Stimulated activated CD4-positive, alpha-beta T cell treated with anti-CD3 and anti-CD28 coated beads, Interleukin-1b, Interleukin-23, amount 100 ng/mL, for 1 hour (primary cell): Measurements from ENCODE around the gene VPS51.
A peak's percentile ranks its signal among the peaks of the same experiment; 100 is the strongest.
"Not testable (repeated sequence)": the region's sequence is repeated elsewhere in the genome, so short reads cannot be mapped to it uniquely, and the experiment has no call there.

Experiments used
- DNase-seq, 2 donors: peaks; one replicate each; pipeline ENCODE4 v3.0.0-alpha.2; 2020; ENCODE audit warnings: low read depth in 2 of 2

VPS51 gene

DNA sequence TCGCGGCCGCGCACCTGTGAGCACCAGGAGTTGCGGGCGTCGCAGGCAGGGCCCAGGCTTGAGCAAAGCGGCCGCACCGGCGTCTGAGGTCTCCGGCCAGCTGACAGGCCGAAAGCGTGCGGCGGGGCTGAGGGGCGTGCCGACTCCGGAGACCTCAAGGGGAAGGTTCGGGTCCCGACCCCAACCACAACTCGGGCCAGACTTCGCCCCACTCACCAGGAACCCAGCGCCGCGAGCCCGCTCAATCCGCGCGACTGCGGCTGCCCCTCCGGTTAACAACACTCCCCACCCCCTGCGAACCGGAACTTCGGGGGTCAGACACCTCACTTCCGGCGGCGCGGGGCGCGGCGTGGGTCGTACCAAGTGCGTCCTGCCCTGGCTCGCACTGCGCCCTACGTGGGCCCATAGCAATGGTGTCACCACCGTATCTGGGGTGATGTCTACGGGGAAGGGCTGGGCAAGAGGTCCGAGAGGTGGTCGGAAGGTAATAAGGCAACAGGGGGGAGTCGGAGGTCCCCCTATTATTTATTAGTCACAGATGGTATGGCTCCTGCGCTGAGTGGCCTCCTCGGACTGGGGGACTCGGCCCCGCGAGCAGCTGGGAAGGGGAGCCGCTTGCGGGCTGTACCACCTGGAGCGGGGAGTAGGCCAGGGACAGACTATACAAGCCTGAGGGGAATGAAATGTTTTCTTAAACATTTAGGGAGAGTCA, 38.4 kb downstream of the VPS51 start, which contains the start of gene SYVN1:
Gene SYVN1 (minus strand): TSS at position 280 of the 712 bp plus-strand sequence. CDS start 918 bp downstream, outside the sequence.
- DNase-seq: peak; percentile 73 to 86

DNA sequence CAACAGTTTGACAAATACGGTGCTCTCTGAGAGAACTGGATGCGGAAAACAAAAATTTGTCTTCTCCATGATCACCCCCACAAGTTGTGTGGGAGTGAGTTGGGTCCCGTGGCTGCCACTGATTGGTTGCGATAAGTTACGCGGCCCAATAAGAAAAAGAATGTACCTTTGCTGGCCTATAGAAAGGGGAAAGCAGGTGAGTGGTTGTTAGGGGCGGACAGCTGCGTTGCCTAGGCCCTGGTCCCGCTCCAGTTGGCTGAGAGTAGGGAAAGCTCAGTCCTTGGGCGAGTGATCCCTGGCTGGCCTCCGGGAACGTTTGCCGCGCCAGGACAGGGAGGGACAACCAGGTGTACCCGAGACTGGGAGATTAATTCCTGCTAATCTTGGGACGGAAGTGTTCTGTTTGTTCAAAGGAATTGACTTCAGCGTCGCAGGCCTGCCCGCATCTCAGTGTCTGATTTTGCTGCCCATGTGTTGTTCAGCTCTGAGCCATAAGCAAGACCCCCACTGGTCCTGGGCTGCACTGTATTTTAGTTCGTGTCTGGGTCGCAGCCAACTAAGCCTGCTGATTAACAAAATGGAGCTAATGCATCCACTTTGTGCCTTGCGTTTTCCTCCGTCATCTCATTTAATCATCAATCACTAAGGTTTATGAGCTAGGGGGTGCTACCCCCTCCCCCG, 39.1 kb downstream of the VPS51 start:
- peak; percentile 46 to 60 for DNase-seq

DNA sequence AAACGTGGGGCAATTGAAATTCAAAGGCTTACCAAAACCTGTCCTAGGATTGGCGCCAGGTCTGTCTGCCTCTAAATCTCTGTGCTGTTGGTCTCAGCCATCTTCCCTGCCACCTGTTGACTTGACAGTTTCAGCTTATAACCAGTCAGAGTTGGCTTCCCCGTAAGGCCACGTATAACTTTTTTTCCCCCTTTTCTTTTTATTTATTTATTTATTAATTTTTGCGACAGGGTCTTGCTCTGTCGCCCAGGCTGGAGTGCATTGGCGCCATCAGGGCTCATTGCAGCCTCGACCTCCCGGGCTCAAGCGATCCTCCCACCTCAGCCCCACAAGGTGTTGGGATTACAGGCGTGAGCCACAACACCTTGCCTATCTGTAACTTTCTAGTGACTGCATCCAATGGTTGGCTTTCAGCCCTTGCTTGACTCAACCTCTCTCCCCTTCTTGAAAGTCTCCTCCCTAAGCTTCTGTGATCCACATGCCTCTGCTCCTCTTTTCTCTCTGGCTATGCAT, 39.7 kb downstream of the VPS51 start:
- DNase-seq: no peak

DNA sequence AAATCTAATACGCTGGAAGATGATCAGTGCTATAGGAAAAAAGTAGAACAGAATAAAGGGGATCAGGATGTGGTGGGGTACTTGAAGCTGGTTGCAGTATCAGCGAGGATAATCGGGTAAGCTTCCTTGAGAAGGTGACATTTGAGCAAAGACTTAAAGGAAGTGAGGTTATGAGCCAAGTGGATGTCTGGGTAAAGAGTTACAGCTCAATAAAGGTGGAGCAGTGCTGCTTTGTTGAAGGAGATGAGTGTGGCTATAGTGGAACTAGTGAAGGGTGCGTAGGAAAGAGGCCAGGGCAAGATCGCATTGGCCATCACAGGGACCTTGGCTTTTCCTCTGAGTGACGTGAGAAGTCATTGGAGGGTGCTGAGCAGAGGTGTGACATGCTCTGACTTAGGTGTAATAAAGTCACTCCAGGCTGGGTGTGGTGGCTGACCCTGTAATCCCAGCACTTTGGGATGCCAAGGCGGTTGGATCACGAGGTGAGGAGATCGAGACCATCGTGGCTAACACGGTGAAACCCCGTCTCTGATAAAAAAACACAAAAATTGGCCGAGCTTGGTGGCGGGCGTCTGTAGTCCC, 40.6 kb downstream of the VPS51 start:
- no peak for DNase-seq

DNA sequence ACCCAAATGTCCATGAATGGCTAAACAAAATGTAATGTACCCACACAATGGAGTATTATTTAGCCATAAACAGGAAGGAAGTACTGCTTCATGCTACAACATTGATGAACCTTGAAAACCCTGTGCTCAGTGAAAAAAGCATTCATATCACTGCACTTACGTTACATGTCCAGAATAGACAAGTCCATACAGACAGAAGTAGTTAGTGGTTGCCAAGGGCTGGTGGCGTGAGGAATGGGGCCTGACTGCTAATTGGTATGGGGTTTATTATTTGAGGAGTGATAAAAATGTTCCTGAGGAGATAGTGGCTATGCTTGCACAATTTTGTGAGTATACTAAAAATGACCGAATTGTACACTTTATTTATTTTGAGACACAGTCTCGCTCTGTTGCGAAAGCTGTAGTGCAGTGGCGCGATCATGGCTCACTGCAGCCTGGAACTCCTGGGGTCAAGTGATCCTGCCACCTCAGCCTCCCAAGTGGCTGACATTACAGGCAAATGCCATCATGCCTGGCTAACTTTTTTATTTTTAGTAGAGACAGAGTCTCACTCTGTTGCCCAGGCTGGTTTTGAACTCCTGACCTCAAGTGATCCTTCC, 46.0 kb downstream of the VPS51 start:
- DNase-seq: no peak

DNA sequence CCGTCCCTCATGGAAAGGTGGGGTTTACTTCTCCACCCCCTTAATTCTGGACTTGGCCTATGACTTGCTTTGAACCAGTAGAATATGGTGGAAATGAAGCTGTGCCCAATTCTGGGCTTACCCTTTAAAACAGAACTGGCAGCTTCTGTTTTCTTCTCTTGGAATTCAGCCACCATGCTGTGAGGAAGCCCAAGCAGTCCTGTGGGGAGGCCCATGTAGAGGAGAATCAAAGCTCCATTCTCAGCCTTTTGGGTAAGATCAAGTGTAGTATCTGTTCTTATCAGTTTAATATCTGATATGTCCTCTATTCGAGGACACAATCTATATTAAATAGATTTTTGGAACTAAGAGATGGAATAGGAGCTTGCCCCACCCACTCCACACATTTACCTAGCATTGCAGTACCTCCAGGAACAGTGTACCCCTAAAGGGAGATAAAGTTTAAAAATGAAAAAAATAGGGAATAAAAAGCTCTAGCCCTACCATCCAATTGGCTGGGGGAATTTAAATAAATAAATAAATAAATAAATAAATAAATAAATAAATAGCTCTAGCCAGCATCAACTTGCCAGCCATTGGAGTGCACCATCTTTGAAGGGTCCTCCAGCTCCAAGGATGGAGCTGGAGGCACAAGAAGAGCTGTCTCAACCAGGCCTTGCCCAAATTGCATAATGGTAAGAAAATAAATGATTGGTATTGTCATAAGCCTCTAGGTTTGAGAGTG, 51.5 kb downstream of the VPS51 start:
- DNase-seq: no peak

DNA sequence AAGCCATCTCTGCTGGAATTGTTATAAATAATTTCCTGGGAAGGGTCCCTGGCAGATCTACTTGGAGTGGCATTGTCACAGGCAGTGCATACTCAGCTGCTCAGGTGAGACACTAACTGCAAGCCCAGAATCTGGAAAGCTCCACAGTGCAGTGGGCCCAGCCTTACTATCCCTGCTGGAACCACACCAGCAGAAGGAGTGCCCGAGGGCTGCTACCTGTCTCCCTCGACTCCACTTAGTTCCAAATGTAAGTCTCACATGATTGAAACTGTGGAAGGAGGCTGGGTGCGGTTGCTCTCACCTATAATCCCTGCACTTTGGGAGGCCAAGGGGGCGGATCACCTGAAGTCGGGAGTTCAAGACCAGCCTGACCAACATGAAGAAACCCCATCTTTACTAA, 52.6 kb downstream of the VPS51 start:
- no peak for DNase-seq

DNA sequence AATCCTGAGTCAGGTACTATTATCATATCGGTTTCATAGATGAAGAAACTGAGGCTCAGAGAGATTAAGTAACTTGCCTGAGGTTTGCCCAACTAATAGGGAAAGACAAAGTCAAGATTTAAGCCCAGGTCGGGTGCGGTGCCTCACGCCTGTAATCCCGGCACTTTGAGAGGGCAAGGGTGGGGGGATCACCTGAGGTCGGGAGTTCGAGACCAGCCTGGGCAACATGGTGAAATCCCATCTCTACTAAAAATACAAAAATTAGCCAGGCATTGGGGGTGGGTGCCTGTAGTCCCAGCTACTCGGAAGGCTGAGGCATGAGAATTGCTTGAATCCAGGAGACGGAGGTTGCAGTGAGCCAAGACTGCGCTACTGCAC, 54.1 kb downstream of the VPS51 start:
- not testable (repeated sequence) for DNase-seq

DNA sequence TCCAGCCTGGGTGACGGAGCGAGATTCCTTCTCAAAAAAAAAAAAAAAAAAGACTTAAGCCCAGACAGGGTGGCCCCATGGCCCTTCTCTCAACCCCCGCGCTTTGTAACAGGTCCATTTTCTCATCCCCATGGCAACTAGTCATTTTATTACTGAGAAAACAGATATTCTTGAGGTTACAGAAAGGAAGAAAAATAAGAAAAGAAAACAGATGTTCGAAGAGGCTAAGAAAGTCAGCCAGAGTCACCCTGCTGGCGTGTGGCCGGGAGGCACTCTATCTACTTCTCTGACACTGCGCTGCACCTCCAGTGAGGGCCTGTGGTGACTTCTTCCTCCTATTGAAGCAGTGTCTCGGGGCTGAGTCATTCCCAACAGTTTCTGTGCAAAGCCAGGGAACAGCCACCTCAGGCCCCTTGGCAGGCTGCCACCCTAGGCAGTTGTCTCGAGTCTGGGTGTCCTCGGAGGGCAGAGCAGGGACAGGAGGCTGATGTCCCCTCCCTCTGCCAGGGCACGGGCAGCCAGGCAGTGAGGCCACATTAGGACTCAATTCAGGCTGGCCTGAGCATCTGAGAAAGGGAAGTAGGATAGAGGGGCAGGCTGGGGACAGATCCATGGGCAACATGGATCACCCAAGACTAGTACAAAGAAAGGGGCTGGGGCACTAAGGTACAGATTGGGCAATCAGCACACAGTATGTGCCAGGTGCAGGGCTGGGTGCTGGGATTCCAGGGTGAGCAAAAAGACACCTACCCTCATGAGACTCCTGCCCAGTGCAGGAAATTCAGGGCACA, 54.7 kb downstream of the VPS51 start:
- no peak for DNase-seq

DNA sequence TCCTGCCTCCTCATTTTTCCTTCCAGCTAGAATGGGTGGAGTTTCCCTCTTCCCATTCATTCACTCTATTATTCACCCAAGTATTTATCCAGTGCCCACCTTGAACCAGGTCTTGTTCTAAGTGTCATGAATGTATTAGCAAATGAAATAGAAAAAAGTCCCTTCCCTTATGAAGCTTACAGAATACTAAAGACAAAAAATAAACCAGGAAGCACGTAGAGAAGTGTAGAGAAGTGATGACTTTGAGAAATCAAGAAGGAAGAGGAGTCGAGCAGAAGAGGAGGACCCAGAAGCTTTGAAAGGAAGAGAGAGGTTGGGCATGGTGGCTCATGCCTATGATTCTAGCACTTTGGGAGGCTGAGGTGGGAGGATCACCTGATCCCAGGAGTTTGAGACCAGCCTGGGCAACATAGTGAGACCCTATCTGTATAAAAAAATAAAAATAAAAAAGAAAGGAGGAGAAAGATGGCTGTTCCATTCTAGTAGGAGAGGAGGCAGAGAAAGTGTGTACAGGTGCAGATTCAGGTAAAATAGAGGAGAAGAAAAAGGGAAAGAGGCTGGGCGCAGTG, 55.4 kb downstream of the VPS51 start:
- DNase-seq: no peak

DNA sequence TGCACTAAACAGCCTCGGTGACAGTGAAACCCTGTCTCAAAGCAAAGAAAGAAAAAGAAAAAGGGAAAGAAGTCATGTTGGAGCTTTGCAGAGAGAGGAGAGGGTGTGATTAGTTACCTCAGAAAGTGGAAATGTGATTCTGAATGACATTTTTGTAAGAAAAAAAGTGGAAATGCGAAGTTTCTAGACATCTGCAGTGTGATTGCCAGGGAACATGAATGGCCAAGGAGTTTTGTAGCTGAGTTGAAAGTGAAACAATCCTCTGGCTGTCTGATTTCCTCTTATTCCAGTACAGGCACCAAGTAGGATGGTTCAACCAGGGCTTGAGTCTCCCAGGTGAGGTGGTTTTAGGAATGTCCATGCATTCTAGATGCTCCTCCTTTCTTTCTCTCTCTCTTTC, 56.1 kb downstream of the VPS51 start:
- no peak for DNase-seq

DNA sequence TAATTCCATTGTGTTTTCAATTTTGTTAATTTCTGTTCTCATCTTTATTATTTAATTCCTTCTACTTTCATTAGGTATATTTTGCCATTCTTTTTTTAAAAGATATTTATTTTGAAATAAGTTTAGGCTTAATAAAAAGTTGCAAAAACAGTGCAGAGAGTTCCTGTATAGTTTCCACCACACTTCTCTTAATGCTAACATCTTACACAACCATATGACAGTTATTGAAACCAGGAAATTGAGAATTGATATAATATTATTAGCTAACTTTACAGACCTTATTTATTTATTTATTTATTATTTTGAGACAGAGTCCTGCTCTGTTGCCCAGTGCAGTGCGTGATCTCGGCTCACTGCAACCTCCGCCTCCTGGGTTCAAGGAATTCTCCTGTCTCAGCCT, 60.2 kb downstream of the VPS51 start:
- DNase-seq: no peak

DNA sequence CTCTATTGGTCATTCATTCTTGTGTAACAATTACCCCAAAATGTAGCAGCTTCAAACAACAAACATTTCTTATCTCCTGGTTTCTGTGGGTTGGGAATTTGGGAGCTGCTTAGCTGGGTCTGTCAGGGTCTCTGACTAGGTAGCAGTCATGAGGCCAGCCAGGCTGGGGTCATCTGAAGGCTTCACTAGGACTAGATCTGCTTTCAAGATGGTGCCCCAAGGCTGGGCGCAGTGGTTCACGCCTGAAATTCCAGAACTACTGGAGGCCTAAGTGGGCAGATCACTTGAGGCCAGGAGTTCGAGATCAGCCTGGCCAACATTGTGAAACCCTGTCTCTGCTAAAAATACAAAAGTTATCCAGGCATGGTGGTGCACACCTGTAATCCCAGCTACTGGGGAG, 60.9 kb downstream of the VPS51 start:
- DNase-seq: no peak

DNA sequence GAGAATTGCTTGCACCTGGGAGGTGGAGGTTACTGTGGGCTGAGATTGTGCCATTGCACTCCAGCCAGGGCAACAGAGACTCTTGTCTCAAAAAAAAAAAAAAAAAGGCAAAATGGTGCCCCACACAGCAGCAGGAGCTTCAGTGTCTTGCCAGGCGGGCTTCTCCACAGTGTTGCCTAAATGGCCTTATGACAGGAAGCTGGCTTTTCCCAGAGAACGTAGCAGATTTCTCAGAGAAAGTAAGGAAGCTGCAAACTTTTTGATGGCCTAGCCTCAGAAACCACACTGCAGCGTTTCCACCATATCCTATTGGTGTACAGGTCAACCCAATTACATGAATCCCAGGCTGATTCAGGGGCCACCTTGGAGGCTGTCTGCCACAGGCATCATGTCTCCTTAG, 61.3 kb downstream of the VPS51 start:
- no peak for DNase-seq

DNA sequence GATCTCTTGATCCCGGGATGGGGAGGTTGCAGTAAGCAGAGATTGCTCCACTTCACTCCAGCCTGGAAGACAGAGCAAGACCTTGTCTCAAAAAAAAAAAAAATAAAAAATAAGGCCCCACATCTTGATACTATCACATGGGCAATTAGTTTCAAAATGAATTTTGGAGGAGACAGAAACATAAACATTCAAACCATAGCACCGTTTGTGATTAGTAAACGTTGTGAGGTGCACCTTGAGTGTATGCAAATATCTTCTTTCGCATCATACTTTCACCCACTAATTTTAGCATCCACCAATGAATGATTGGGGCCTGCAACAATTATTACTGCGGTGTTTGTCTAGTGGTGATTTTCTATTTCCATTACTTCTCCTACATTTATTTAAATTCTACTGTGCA, 63.0 kb downstream of the VPS51 start:
- no peak for DNase-seq

DNA sequence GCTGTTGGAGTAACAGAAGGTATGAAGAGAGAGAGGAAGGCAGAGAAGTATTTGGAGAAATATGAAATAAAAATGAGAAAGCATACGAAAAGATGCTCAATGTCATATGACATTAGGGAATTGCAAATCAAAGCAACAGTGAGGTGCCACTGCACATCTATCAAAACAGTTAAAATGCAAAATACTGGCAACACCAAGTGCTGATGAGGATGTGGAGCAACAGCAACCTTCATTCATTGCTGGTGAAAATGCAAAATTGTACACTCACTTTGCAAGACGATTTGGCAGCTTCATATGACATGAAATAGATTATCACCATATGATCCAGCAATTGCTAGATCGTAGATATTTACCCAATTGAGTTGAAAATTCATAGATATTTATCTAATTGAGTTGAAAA, 64.6 kb downstream of the VPS51 start:
- DNase-seq: no peak
